ENCODE data around the gene AAMP. TPM values are rescaled to one million over a fixed set of nuclear protein-coding genes. Genes with fewer than 3 reads are reported as not detected.
"Not testable (repeated sequence)": the region's sequence is repeated elsewhere in the genome, so short reads cannot be mapped to it uniquely, and the experiment has no call there.

AAMP gene
- total and polyA plus RNA-seq, 12 donors: 54.8 to 314 (median 110) TPM

GRCh38 chr2:218317303-218317630 is 47.3 kb upstream of the AAMP start:
- H3K27me3 ChIP-seq: no peaks in the 10 kb centered on the region
- intact Hi-C loops (cut with DNase I): no loop called here
- peaks cover 0 to 9% of the 10 kb centered on the region in 2 donors for H3K4me1 ChIP-seq (replicated peaks in 1 of 2)
- H3K4me3 ChIP-seq: no peak overlapping the region
- H3K27ac ChIP-seq: no peak overlapping the region
- TF ChIP-seq CTCF (IDR thresholded peaks at IDR 0.05) (no peak), POLR2A (IDR thresholded peaks at IDR 0.05) (no peak)
- H3K36me3 ChIP-seq (replicated peaks in 1 of 2): no peaks in the 10 kb centered on the region
- WGBS, 4 donors: 77 to 97% (median 90%) methylated on average over 1 of the region's 1 CpG
- no peaks in the 10 kb centered on the region for H3K9me3 ChIP-seq (replicated peaks in 1 of 3)
- peak in 1 of 7 donors; percentile 25 for DNase-seq

- Histone ChIP-seq H3K36me3 (replicated peaks in 1 of 2) (no peaks in the 10 kb centered on the region), H3K4me1 (replicated peaks in 1 of 2) (no peaks in the 10 kb centered on the region), H3K27ac (no peak overlapping the region), H3K27me3 (no peaks in the 10 kb centered on the region), H3K9me3 (replicated peaks in 1 of 3) (no peaks in the 10 kb centered on the region), H3K4me3 (no peak overlapping the region)
- intact Hi-C loops (cut with DNase I): no loop called here
- WGBS, 4 donors: 79 to 86% (median 82%) methylated on average over 8 of the region's 8 CpGs
- no peak for TF ChIP-seq POLR2A (IDR thresholded peaks at IDR 0.05)
- no peak for TF ChIP-seq CTCF (IDR thresholded peaks at IDR 0.05)
- DNase-seq: no peak
Observed at GRCh38 chr2:218315397-218315796, 45.5 kb upstream of the AAMP start.

- DNase-seq; H3K4me3 ChIP-seq; H3K36me3 ChIP-seq (replicated peaks in 1 of 2); H3K4me1 ChIP-seq (replicated peaks in 1 of 2); intact Hi-C loops (cut with DNase I); H3K27ac ChIP-seq; H3K27me3 ChIP-seq; H3K9me3 ChIP-seq (replicated peaks in 1 of 3): not testable (repeated sequence)
- WGBS, 4 donors: 85 to 92% (median 89%) methylated on average over 4 of the region's 4 CpGs
Observed at GRCh38 chr2:218314764-218315163, 44.8 kb upstream of the AAMP start.

GRCh38 chr2:218313356-218313755 is 43.4 kb upstream of the AAMP start:
- 62 to 81% (median 76%) methylated on average over 1 of the region's 1 CpG for WGBS, 4 donors
- Histone ChIP-seq H3K36me3 (replicated peaks in 1 of 2) (no peaks in the 10 kb centered on the region), H3K27me3 (no peaks in the 10 kb centered on the region), H3K9me3 (replicated peaks in 1 of 3) (no peaks in the 10 kb centered on the region), H3K4me3 (no peak overlapping the region), H3K27ac (no peak overlapping the region), H3K4me1 (replicated peaks in 1 of 2) (no peaks in the 10 kb centered on the region)
- intact Hi-C loops (cut with DNase I): no loop called here
- no peak for TF ChIP-seq POLR2A (IDR thresholded peaks at IDR 0.05)
- no peak for TF ChIP-seq CTCF (IDR thresholded peaks at IDR 0.05)
- no peak for DNase-seq

- H3K36me3 ChIP-seq (replicated peaks in 1 of 2): no peaks in the 10 kb centered on the region
- no peak overlapping the region for H3K27ac ChIP-seq
- no peak for DNase-seq
- WGBS, 4 donors: 72 to 95% (median 77%) methylated on average over 2 of the region's 2 CpGs
- H3K4me3 ChIP-seq: no peak overlapping the region
- intact Hi-C loops (cut with DNase I): no loop called here
- no peaks in the 10 kb centered on the region for H3K4me1 ChIP-seq (replicated peaks in 1 of 2)
- TF ChIP-seq POLR2A (IDR thresholded peaks at IDR 0.05) (no peak), CTCF (IDR thresholded peaks at IDR 0.05) (no peak)
- no peaks in the 10 kb centered on the region for H3K9me3 ChIP-seq (replicated peaks in 1 of 3)
- no peaks in the 10 kb centered on the region for H3K27me3 ChIP-seq
Observed at GRCh38 chr2:218312267-218312756, 42.4 kb upstream of the AAMP start.

- H3K9me3 ChIP-seq (replicated peaks in 1 of 3); DNase-seq; H3K4me1 ChIP-seq (replicated peaks in 1 of 2); intact Hi-C loops (cut with DNase I); H3K27me3 ChIP-seq; H3K27ac ChIP-seq; H3K36me3 ChIP-seq (replicated peaks in 1 of 2); H3K4me3 ChIP-seq: not testable (repeated sequence)
- 78 to 83% (median 80%) methylated on average over 11 of the region's 11 CpGs for WGBS, 4 donors
Observed at GRCh38 chr2:218311541-218312266, 41.8 kb upstream of the AAMP start.

All from adrenal gland (tissue), 12 donors.